ENCODE measurements around the gene RNF135. TPM values are rescaled to one million over a fixed set of nuclear protein-coding genes. Genes with fewer than 3 reads are reported as not detected.
"Not testable (repeated sequence)": the region's sequence is repeated elsewhere in the genome, so short reads cannot be mapped to it uniquely, and the experiment has no call there.

Gene RNF135
- total RNA-seq, 1 experiment from 2014 or later: 18.3 TPM

DNA sequence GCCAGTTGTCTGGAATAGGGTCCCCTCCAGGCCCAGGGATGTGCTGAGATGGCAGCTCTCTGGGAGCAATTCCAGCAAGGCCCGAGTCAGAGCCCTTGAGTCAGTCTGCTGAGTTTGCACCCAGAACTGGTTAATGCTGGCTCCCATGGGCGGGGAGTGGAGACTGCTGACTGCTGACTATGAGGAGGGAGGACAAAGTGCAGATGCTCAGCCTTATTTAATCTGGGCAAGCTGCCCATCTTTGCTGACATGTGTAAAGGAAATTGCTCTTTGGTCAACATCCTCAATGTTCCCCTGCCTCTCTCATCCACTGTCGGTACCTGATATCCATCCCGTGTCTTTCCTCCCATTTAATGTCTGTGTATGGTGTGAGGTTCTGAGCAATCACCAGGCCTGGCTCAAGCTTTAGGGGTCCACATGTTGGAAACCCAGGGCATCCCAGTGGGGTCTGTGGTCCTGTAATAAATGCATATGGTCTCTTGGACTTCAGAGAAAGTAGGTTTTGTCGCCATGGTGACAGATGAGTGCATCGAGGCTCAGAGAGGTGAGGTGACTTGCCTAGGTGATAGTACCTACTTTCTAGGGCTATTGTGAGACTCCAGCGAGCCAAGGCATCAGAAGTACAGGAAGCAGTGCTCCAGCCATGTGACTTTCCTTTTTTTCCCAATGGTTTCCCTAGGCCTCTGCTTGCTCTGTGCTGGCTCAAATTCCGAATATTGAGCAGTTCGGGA is 20.0 kb upstream of the RNF135 start:
- DNase-seq (ENCODE audit: low read depth, low spot score): no peak

DNA sequence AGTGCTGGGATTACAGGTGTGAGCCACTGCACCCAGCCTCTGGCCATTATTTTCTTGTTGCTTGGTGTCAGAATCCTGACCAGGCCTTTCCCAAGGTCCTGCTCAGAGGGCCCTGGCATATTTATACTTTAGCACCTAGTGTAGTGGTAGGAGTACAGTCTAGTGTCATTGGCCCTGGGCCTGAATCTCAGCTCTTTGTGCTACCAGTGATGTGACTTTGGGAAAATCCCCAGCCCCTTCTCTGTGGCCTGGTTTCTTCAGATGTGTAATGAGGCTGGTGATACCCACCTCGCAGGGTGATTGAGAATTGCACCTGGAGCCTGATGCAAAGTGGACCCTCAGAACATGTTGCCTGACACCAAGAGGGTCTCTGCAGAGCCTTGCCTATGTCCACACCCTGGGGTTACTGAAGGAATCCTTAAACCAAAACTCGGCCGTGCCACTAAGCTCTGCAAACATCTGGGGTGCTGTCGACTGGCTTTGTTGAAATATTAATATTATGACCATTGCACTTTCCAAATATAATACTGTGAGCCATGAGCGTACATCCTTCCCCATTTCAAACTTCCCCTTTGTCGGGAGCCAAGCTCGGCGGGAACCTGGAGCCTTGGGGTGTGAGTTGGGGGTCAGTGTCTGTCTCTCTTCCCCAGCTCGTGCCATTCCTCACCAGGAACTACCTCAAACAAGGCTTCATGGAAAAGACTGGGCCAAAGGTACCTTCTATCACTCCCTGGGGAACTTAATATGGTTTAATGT is 18.0 kb upstream of the RNF135 start:
- in situ Hi-C loops (cut with HindIII; ENCODE audit: low pct_unique_long_range_greater_than_20kb, low sequenced_read_pairs): no loop called here
- no peak for DNase-seq (ENCODE audit: low read depth, low spot score)

More for the DNA sequence above, 20.0 kb upstream of the RNF135 start:
- in situ Hi-C loops (cut with HindIII; ENCODE audit: low pct_unique_long_range_greater_than_20kb, low sequenced_read_pairs): no loop called here

DNA sequence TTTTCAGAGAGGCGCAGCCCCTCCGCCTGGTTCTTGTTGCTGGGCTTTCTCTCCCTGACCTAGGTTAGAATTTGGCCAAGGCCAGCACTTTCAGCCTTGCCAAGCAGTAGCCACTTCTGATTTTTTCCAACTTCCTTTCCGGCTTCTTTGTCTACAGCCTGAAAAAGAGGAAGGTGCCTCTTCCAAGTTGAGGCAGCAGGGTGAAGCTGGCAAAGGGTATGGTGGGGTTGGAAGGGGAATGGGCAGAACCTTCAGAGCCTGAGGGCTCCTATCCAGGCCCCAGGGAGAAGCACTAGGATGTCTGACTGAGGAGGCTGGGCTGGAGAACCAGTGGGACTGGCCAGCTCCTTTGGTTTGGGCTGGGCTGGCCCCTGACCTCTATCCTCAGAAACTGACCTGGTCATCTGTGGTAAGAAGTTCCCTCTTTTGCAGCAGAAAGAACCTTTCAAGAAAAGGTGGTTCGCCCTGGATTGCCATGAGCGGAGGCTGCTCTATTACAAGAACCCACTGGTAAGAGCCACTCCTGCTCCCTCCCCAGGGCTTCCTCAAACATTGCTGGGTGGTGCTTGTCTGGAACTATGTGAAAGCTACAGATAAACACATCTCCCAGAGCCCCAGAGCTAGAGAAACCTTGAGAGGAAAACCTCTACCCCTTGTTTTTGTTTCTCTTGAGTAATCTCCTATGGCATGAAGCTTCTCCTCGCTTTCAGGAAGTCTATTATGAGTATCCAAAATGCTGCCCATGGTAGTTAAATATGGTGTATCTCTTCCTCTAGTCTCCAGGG is 16.6 kb upstream of the RNF135 start:
- no peak for DNase-seq (ENCODE audit: low read depth, low spot score)
- in situ Hi-C loops (cut with HindIII; ENCODE audit: low pct_unique_long_range_greater_than_20kb, low sequenced_read_pairs): no loop called here

DNA sequence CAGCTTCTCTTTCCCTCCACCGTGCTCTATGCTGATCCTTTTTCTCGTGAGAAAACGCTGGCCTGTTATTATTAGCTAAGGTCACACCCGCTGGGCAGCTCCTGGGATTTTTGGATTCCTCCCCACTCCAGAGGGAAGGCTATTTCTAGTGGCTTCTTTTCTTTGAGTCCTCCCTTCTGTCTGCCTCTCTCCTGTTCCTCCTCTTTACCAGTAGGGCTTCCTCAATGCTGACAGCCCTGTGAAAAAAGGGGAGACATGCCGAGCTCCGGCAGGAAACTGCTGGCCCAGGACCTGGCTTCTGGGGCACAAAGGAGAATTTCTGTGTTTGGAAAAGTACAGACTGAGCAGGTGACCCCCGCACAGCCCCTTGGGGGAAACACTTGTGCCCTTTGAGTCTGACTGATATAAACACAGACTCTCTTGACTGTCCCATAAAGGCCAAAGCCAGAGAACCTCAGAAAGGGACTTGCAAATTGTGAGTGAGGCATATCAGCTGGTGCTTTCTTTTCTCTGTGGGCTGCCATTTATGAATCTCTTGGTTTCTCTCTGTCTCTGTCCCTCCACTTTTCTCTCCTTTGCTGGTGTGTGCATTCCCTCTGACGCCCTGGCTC is 14.0 kb upstream of the RNF135 start:
- DNase-seq (ENCODE audit: low read depth, low spot score): peak; percentile 31
- in situ Hi-C loops (cut with HindIII; ENCODE audit: low pct_unique_long_range_greater_than_20kb, low sequenced_read_pairs): no loop called here

DNA sequence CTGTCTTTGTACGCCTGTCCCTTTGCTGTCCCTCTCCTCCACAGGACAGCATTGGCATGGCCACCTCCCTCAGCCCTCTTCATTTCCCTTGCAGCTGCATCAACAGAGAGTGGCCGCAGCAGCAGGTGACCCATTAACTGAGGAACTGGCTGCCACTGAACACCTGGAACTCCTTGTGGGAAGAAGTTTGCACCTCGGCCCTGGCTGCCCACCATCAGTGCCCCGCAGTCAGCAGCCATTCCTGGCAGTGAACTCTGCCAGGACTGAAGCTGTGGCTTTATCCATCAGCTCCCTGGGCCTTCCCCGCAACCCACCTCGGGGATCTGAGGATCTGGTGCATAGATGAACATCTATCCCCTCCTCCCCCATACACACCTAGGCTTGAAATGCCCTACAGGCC is 13.1 kb upstream of the RNF135 start:
- in situ Hi-C loops (cut with HindIII; ENCODE audit: low pct_unique_long_range_greater_than_20kb, low sequenced_read_pairs): no loop called here
- DNase-seq (ENCODE audit: low read depth, low spot score): no peak

DNA sequence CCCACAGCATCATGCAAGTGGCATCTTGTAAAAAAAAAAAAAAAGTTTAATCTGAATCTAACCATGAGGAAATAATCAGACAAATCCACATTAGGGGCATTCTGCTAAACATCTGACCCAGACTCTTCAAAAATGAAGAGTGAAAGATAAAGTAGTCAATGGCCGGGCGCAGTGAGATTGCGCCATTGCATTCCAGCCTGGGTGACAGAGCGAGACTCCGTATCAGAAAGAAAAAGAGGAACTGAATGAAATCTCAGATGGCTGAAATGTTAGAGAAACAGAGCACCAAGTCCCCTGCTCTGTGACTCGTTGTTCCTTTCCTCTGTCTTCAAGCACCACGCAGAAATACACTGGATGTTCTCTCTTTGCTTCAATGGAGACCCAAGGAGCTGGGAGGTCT is 12.7 kb upstream of the RNF135 start:
- in situ Hi-C loops (cut with HindIII; ENCODE audit: low pct_unique_long_range_greater_than_20kb, low sequenced_read_pairs): no loop called here
- no peak for DNase-seq (ENCODE audit: low read depth, low spot score)

DNA sequence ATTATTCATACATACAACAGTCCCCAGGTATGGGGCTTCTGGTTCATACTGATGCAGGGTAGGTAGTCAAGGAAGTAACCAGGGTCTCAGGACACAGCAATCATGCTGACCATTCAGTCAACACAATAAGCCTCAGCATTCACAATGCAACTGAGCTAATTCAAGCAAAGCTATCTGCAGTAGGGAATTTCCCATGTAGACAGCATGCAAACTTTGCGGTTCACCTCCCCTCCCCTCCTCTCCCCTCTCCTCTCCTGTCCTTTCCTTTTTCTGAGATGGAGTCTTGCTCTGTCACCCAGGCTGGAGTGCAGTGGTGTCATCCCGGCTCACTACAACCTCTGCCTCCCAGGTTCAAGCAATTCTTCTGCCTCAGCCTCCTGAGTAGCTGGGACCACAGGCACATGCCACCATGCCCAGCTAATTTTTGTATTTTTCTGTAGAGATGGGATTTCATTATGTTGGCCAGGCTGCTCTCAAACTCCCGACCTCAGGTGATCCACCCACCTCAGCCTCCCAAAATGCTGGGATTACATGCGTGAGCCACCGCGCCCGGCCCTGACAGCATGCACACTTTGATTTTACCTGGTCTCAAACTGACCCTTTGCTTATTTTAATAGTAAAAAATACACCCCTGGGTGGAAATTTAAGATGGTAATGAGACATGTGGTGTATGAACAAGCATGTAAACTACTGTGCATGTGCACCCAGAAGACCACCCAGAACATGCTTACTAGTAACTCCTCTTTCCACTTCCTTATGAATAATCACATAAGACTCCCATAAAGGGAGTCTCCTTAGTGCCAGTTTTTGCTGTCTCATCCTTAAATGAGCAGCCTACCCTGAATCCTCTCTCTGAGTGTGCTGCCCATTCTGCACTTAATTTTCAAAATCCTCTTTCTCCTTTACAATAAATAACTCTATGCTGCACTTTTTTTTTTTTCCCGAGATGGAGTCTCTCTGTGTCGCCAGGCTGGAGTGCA is 9.3 kb upstream of the RNF135 start:
- no peak for DNase-seq (ENCODE audit: low read depth, low spot score)
- in situ Hi-C loops (cut with HindIII; ENCODE audit: low pct_unique_long_range_greater_than_20kb, low sequenced_read_pairs): no loop called here

DNA sequence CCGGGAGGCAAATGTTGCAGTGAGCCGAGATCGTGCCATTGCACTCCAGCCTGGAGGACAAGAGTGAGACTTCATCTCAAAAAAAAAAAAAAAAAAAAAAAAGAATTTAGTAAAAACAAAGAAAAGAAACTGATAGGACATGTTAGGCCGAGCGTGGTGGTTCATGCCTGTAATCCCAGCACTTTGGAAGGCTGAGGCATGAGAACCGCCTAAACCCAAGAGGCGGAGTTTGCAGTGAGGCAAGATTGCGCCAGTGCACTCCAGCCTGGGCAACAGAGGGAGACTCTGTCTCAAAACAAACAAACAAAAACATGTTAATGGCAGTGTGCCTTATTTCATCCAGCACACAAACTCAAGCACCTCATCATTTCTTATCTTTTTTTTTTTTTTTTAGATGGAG is 6.5 kb upstream of the RNF135 start:
- in situ Hi-C loops (cut with HindIII; ENCODE audit: low pct_unique_long_range_greater_than_20kb, low sequenced_read_pairs); DNase-seq (ENCODE audit: low read depth, low spot score): not testable (repeated sequence)

DNA sequence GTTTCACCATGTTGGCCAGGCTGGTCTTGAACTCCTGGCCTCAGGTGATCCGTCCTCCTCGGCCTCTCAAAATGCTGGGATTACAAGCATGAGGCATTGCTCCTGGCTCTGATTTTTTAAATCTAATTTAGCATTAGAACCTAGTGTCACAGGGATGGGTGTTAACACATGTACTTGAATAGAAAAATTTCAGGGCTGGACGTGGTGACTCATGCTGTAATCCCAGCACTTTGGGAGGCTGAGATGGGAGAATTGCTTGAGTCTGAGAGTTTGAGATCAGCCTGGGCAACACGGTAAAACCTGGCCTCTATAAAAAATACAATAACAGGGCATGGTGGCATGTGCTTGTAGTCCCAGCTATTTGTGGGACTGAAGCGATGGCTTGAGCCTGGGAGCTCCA is 6.0 kb upstream of the RNF135 start:
- DNase-seq (ENCODE audit: low read depth, low spot score): no peak
- in situ Hi-C loops (cut with HindIII; ENCODE audit: low pct_unique_long_range_greater_than_20kb, low sequenced_read_pairs): no loop called here

DNA sequence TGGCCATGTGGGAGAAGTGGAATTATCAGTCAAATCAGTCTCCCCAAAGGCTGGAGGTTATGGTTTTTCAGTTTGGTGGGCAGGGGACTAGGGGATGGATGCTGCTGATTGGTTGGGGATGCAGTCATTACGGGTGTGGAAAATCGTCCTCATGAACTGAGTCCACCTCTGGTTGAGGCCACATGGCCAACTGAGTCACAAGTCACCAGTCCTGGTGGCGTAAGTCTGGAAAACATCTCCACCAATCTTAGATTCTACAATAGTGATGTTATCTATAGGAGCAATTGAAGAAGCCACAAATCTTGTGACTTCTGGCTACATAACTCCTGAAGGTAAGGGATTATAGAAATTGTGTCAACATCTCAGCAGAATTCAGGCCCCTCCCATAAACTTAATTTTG is 5.2 kb upstream of the RNF135 start:
- in situ Hi-C loops (cut with HindIII; ENCODE audit: low pct_unique_long_range_greater_than_20kb, low sequenced_read_pairs): no loop called here
- no peak for DNase-seq (ENCODE audit: low read depth, low spot score)

DNA sequence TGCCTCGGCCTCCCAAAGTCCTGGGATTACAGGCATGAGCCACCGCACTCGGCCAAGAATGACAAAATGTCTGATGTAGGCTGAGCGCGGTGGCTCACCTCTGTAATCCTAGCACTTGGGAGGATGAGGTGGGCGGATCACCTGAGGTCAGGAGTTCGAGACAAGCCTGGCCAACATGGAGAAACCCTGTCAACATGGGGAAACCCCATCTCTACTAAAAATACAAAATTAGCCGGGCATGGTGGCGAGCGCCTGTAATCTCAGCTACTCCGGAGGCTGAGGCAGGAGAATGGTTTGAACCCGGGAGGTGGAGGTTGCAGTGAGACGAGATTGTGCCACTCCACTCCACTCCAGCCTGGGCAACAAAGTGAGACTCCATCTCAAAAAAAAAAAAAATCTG is 2.9 kb upstream of the RNF135 start:
- in situ Hi-C loops (cut with HindIII; ENCODE audit: low pct_unique_long_range_greater_than_20kb, low sequenced_read_pairs); DNase-seq (ENCODE audit: low read depth, low spot score): not testable (repeated sequence)

DNA sequence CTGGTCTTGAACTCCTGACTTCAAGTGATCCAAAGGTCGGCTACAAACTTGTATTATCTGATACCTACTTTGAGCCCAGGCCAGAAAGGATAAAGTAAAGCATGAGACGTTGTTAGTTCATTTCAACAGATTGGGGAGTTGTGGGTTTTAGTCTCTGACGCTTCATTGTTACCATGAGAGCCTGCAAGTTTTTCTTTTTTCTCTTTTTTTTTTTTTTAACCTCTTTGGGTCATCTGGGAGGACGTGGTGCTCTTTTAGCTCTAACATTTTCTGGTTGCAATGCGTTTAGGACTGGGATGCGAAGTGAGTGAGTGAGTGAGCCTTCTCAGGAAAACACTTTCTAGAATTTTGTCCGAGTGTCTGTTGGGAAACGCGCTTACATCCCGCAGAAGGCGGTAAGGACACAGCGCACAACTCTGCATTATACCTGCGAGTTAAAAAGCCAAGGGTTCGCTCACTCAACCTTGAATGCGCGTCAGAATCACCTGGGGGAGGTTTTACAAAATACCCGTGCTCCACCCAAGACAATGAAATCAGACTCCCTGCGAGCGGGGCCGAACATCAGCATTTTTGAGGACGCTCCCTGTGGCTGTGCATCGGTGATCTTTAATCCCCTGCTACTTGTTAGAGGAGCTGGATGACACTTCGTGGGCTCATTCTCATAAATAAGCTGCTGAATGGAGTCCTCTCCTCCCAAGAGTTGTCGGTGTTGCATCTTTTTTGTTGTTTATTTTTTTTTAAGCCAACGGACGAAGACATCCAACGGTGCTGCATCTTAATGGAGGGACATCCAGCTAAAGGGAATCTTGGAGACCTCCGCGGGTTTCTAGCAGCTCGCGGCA is 629 bp upstream of the RNF135 start:
- in situ Hi-C loops (cut with HindIII; ENCODE audit: low pct_unique_long_range_greater_than_20kb, low sequenced_read_pairs): no loop called here
- DNase-seq (ENCODE audit: low read depth, low spot score): no peak

DNA sequence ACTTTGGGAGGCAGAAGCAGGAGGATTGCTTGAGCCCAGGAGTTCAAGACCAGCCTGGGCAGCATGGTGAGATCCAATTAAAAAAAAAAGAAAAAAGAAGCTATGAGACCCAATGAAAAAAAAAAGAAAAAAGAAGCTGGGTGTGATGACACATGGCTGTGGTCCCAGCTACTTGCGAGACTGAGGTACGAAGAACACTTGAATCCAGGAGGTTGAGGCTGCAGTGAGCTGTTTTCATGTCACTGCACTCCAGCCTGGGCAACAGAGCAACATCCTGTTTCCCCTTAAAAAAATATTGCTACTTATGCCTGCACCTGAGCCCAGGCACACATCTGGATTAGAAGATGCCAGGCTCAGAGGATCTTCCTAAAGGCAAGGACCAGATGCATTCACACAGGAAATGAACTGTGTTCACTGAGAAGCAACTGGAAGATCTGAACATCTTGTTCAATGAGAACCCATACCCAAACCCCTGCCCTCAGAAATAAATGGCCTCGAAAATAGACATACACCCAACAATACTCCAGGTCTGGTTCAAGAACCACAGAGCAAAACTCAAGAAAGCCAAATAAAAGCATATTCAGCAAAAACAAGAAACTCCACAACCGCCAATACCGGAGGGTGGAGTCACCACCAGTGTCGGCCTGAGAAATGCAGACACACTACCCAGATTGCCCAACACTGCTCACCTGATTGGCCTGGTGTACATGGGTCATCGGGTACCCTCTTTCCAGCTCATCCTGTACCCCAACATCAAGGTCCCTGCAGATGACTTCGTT is 4.4 kb downstream of the RNF135 start:
- in situ Hi-C loops (cut with HindIII; ENCODE audit: low pct_unique_long_range_greater_than_20kb, low sequenced_read_pairs): no loop called here
- DNase-seq (ENCODE audit: low read depth, low spot score): no peak

DNA sequence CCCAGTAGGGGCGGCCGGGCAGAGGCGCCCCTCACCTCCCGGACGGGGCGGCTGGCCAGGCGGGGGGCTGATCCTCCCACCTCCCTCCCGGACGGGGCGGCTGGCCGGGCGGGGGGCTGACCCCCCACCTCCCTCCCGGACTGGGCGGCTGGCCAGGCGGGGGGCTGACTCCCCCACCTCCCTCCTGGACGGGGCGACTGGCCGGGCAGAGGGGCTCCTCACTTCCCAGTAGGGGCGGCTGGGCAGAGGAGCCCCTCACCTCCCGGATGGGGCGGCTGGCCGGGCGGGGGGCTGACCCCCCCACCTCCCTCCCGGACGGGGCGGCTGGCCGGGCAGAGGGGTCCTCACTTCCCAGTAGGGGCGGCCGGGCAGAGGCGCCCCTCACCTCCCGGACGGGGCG is 9.1 kb downstream of the RNF135 start:
- in situ Hi-C loops (cut with HindIII; ENCODE audit: low pct_unique_long_range_greater_than_20kb, low sequenced_read_pairs); DNase-seq (ENCODE audit: low read depth, low spot score): not testable (repeated sequence)

Measured in SK-MEL-5 (cell line).